ENCODE measurements around the gene COMP. TPM values are rescaled to one million over a fixed set of nuclear protein-coding genes. Genes with fewer than 3 reads are reported as not detected.

COMP gene
- total RNA-seq, 1 experiment from 2014 or later, result 0.13 TPM

DNA sequence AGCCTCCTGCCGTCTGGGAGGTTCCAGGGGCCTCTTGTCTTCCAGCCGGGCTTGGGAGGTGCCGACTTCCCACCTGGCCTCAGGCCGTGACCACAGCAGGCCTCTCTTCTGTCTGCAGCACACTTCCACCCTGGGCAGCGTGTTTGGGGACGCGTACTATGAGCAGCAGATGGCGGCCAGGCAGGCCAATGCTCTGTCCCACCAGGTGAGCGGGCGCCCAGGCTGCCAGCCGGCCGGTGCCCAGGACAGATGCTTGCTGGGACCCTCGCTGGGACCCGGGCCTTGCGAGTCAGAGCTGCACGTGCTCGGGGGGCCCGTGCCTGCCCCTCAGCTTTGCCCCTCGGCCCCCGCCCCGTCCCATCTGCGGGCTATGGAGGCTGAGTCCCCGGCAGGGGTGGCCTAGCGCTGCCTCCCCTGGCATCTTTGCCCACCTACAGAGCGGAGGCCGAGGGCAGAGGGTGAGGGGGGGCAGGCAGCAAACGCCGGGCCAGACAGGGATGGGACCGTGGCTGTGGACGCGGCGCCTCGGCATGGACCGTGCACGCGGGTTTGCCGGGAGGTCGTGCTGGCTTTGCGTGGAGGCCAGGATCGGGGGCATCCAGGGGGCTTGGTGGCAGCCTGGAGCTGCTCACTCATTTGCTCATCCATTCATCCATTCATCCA, 16.2 kb downstream of the COMP start:
- ChIA-PET POLR2A (interaction anchor here (1.2 kb wide), 1 partner anchor 57 kb away, joined by 3 read pairs; the partner anchor contains the start of gene UPF1), CTCF (interaction anchor here (0.9 kb wide), 1 partner anchor 101 kb away, joined by 3 read pairs; no protein-coding TSS in a partner anchor)
- ATAC-seq, result no peak
- H3K9me3 Mint-ChIP-seq, result no peaks in the 10 kb centered on the region
- H3K4me1 Mint-ChIP-seq, result no peaks in the 10 kb centered on the region
- no peak overlapping the region for H3K27ac Mint-ChIP-seq
- no peak for TF ChIP-seq GTF2I (CRISPR knock-in tag; conservative IDR thresholded peaks at IDR 0.05)
- TF ChIP-seq ATF1 (CRISPR knock-in tag; IDR thresholded peaks at IDR 0.05), result 0 out of 2 replicates have a peak, but pooled peaks have one; percentile 28
- TF ChIP-seq, protein P1, sequence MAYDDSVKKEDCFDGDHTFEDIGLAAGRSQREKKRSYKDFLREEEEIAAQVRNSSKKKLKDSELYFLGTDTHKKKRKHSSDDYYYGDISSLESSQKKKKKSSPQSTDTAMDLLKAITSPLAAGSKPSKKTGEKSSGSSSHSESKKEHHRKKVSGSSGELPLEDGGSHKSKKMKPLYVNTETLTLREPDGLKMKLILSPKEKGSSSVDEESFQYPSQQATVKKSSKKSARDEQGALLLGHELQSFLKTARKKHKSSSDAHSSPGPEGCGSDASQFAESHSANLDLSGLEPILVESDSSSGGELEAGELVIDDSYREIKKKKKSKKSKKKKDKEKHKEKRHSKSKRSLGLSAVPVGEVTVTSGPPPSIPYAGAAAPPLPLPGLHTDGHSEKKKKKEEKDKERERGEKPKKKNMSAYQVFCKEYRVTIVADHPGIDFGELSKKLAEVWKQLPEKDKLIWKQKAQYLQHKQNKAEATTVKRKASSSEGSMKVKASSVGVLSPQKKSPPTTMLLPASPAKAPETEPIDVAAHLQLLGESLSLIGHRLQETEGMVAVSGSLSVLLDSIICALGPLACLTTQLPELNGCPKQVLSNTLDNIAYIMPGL (CRISPR knock-in tag; IDR thresholded peaks at IDR 0.05), result no peak
- no peak for TF ChIP-seq SOX15 (CRISPR knock-in tag; IDR thresholded peaks at IDR 0.05)
- TF ChIP-seq, protein P2, sequence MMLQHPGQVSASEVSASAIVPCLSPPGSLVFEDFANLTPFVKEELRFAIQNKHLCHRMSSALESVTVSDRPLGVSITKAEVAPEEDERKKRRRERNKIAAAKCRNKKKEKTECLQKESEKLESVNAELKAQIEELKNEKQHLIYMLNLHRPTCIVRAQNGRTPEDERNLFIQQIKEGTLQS (CRISPR knock-in tag; conservative IDR thresholded peaks at IDR 0.05), result 0 out of 2 replicates have a peak, but pooled peaks have one; percentile 11
- peaks cover 96% of the 10 kb centered on the region for H3K27me3 Mint-ChIP-seq (ENCODE audit: low read depth)
- no peaks in the 10 kb centered on the region for H3K36me3 Mint-ChIP-seq
- no peak overlapping the region for H3K4me3 Mint-ChIP-seq
- no peak for DNase-seq (ENCODE audit: low spot score)

DNA sequence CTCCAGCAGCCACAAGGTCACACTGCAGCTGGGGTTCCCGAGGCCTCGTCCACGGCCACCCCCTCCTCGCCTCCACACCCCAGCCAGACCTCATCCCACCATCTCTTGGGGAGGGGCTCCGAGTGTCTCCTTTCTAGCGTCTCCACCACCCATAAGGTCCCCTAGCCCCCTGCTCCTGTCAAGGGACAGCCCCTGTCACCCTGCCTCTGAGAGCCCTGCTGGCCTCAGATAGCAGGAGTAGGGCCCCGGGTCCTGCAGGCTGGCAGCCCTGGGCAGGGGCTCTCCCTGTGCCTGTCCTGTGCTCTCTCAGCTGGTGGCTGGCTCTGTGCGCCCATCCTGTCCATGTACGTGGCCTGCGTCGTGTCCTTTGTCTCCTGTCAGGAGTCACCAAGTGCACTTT, 17.0 kb downstream of the COMP start:
- no peak for TF ChIP-seq ETV6 (CRISPR knock-in tag; IDR thresholded peaks at IDR 0.05)
- no peak for TF ChIP-seq ZBTB21 (CRISPR knock-in tag; IDR thresholded peaks at IDR 0.05; ENCODE audit: borderline replicate concordance)
- TF ChIP-seq NFYB (CRISPR knock-in tag; conservative IDR thresholded peaks at IDR 0.05; ENCODE audit: low read depth), result no peak
- TF ChIP-seq ZNF396 (CRISPR knock-in tag; IDR thresholded peaks at IDR 0.05; ENCODE audit: borderline replicate concordance), result no peak
- TF ChIP-seq SOX15 (CRISPR knock-in tag; IDR thresholded peaks at IDR 0.05), result no peak
- no peak for TF ChIP-seq TP53 (CRISPR knock-in tag; IDR thresholded peaks at IDR 0.05)
- no peak for TF ChIP-seq NR1H2 (CRISPR knock-in tag; IDR thresholded peaks at IDR 0.05)
- no peak for TF ChIP-seq GTF2I (CRISPR knock-in tag; conservative IDR thresholded peaks at IDR 0.05)
- TF ChIP-seq, protein P3, sequence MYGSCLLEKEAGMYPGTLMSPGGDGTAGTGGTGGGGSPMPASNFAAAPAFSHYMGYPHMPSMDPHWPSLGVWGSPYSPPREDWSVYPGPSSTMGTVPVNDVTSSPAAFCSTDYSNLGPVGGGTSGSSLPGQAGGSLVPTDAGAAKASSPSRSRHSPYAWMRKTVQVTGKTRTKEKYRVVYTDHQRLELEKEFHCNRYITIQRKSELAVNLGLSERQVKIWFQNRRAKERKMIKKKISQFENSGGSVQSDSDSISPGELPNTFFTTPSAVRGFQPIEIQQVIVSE (CRISPR knock-in tag; IDR thresholded peaks at IDR 0.05; ENCODE audit: borderline replicate concordance), result no peak
- no peak for TF ChIP-seq JAZF1 (CRISPR knock-in tag; IDR thresholded peaks at IDR 0.05)
- TF ChIP-seq TCF7 (CRISPR knock-in tag; IDR thresholded peaks at IDR 0.05; ENCODE audit: low read depth), result no peak
- no peak for TF ChIP-seq JUN (CRISPR knock-in tag; IDR thresholded peaks at IDR 0.05)
- no peak for DNase-seq (ENCODE audit: low spot score)
- peaks cover 94% of the 10 kb centered on the region for H3K27me3 Mint-ChIP-seq (ENCODE audit: low read depth)
- H3K9me3 Mint-ChIP-seq, result no peaks in the 10 kb centered on the region
- H3K4me3 Mint-ChIP-seq, result no peak overlapping the region
- ChIA-PET POLR2A (interaction anchor here (0.5 to 1.2 kb wide), 2 partner anchors 57 to 1155 kb away, joined by 3 to 4 read pairs; partner anchors contain the start of gene UPF1), CTCF (interaction anchor here (0.9 to 3.9 kb wide), 5 partner anchors 9 to 121 kb away, joined by 3 to 42 read pairs (median 5); partner anchors contain the start of gene CERS1)
- no peaks in the 10 kb centered on the region for H3K36me3 Mint-ChIP-seq
- no peak overlapping the region for H3K27ac Mint-ChIP-seq
- H3K4me1 Mint-ChIP-seq, result no peaks in the 10 kb centered on the region
- ATAC-seq, result no peak

DNA sequence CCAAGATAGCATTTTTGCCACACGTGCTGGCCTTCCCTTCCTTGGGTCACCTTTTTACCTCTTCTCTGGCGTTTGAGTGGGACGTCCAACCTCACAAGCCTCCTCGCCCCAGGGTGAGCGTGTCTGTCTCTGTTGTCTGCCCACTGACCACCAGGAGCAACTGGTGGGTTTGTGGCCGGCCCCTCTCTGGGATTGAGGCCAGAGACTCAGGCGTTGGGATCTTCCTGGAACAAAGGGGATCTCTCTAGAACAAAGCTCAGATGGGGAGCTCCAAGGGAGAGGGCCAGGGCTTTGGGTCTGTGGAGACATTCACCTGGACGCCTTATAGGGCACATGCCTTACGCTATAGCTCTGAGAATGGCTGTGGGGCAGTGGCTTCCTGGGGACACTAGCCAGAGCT, 17.4 kb downstream of the COMP start:
- ATAC-seq (no peak), DNase-seq (ENCODE audit: low spot score) (no peak)
- TF ChIP-seq, protein P4, sequence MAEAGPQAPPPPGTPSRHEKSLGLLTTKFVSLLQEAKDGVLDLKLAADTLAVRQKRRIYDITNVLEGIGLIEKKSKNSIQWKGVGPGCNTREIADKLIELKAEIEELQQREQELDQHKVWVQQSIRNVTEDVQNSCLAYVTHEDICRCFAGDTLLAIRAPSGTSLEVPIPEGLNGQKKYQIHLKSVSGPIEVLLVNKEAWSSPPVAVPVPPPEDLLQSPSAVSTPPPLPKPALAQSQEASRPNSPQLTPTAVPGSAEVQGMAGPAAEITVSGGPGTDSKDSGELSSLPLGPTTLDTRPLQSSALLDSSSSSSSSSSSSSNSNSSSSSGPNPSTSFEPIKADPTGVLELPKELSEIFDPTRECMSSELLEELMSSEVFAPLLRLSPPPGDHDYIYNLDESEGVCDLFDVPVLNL (CRISPR knock-in tag; IDR thresholded peaks at IDR 0.05; ENCODE audit: borderline replicate concordance, low read depth), result no peak
- TF ChIP-seq, protein P5, sequence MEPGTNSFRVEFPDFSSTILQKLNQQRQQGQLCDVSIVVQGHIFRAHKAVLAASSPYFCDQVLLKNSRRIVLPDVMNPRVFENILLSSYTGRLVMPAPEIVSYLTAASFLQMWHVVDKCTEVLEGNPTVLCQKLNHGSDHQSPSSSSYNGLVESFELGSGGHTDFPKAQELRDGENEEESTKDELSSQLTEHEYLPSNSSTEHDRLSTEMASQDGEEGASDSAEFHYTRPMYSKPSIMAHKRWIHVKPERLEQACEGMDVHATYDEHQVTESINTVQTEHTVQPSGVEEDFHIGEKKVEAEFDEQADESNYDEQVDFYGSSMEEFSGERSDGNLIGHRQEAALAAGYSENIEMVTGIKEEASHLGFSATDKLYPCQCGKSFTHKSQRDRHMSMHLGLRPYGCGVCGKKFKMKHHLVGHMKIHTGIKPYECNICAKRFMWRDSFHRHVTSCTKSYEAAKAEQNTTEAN (CRISPR knock-in tag; IDR thresholded peaks at IDR 0.05), result no peak
- no peak for TF ChIP-seq NFATC4 (CRISPR knock-in tag; IDR thresholded peaks at IDR 0.05)
- TF ChIP-seq IRF2 (CRISPR knock-in tag; IDR thresholded peaks at IDR 0.05; ENCODE audit: borderline replicate concordance, low read depth), result no peak
- no peak for TF ChIP-seq ZNF416 (CRISPR knock-in tag; IDR thresholded peaks at IDR 0.05)
- no peak for TF ChIP-seq TEAD4 (CRISPR knock-in tag; IDR thresholded peaks at IDR 0.05)
- TF ChIP-seq, protein P6, sequence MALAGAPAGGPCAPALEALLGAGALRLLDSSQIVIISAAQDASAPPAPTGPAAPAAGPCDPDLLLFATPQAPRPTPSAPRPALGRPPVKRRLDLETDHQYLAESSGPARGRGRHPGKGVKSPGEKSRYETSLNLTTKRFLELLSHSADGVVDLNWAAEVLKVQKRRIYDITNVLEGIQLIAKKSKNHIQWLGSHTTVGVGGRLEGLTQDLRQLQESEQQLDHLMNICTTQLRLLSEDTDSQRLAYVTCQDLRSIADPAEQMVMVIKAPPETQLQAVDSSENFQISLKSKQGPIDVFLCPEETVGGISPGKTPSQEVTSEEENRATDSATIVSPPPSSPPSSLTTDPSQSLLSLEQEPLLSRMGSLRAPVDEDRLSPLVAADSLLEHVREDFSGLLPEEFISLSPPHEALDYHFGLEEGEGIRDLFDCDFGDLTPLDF (CRISPR knock-in tag; IDR thresholded peaks at IDR 0.05), result no peak
- Mint-ChIP-seq H3K27ac (no peak overlapping the region), H3K9me3 (no peaks in the 10 kb centered on the region), H3K36me3 (no peaks in the 10 kb centered on the region), H3K4me1 (no peaks in the 10 kb centered on the region), H3K27me3 (ENCODE audit: low read depth) (peaks cover 92% of the 10 kb centered on the region), H3K4me3 (no peak overlapping the region)
- POLR2A ChIA-PET, result interaction anchor here (0.5 to 1.2 kb wide), 2 partner anchors 58 to 1154 kb away, joined by 3 to 4 read pairs; partner anchors contain the start of gene UPF1
- CTCF ChIA-PET, result interaction anchor here (0.9 to 3.9 kb wide), 6 partner anchors 9 to 121 kb away, joined by 3 to 42 read pairs (median 4); partner anchors contain the start of gene CERS1

Measured in WTC11 (cell line).